Gastroesophageal sphincter (tissue), 4 donors: ENCODE data around the gene ITGA5. TPM values are rescaled to one million over a fixed set of nuclear protein-coding genes. Genes with fewer than 3 reads are reported as not detected.

ENCODE experiments used
- ATAC-seq: fragments of 150-250 bp; one replicate; pipeline ENCODE4 v1.9.1; 2016; ENCODE audit warnings: mild to moderate bottlenecking, moderate library complexity
- H3K27ac ChIP-seq, 4 donors: fragments of 200-600 bp; sonication (generic) in 3 of 4; 1 replicate in 3 of 4; 2 replicates in 1 of 4; pipeline ENCODE4 v1.5.1; 2016 to 2019
- H3K27me3 ChIP-seq: fragments of 200-600 bp; sonication (generic); one replicate; pipeline ENCODE4 v1.5.1; 2019
- H3K36me3 ChIP-seq, 2 donors: fragments of 200-600 bp; sonication (generic); one replicate each; pipeline ENCODE4 v1.5.1; 2019; ENCODE audit warnings: control low read depth in 1 of 2
- H3K4me1 ChIP-seq, 3 donors: fragments of 200-600 bp; sonication (generic); 1 replicate in 2 of 3; 2 replicates in 1 of 3; pipeline ENCODE4 v1.5.1; 2016 to 2019; ENCODE audit warnings: control low read depth in 2 of 3
- H3K4me3 ChIP-seq, 2 donors: fragments of 200-600 bp; sonication (generic); one replicate each; pipeline ENCODE4 v1.5.1; 2019; ENCODE audit warnings: mild to moderate bottlenecking in 1 of 2, moderate library complexity in 1 of 2
- H3K9me3 ChIP-seq, 3 donors: fragments of 200-600 bp; sonication (generic); one replicate each; pipeline ENCODE4 v1.5.1; 2017 to 2019; ENCODE audit warnings: control low read depth in 2 of 3
- CTCF ChIP-seq, 4 experiments: fragments of 200-600 bp in 2 of 4; fragments of 450-650 bp in 2 of 4; sonication (generic) in 1 of 4; IDR thresholded peaks; one replicate each; pipeline ENCODE4 v1.5.1; 2017 to 2019; ENCODE audit warnings: antibody characterized with exemption in 4 of 4, mild to moderate bottlenecking in 2 of 4, moderate library complexity in 2 of 4
- EP300 ChIP-seq: sonication (generic); formaldehyde crosslinking; IDR thresholded peaks from one replicate; pipeline ENCODE4 v1.6.1; 2017; ENCODE audit warnings: antibody characterized with exemption, mild to moderate bottlenecking
- POLR2A ChIP-seq, 2 donors: fragments of 450-650 bp; IDR thresholded peaks; one replicate each; pipeline ENCODE4 v1.6.1; 2017; ENCODE audit warnings: antibody characterized with exemption in 2 of 2, mild to moderate bottlenecking in 2 of 2, moderate library complexity in 1 of 2
- POLR2AphosphoS5 ChIP-seq: sonication (generic); formaldehyde crosslinking; IDR thresholded peaks from one replicate; pipeline ENCODE4 v1.6.1; 2017; ENCODE audit warnings: antibody characterized with exemption
- WGBS, 2 donors: methylation state at CpG; one replicate each; pipeline ENCODE4 v1.1.5; 2018; ENCODE audit warnings: low coverage in 1 of 2; 5-methylcytosine and 5-hydroxymethylcytosine counted together
- total RNA-seq, 4 donors: library from RNA; depleted of rRNA; stranded (reverse); fragments of >200 nt; gene quantifications; one replicate each; pipeline ENCODE4 v1.1.0, GENCODE V29; 2016

The ITGA5 gene
- total RNA-seq, 4 donors from 2014 or later: 141 to 908 (median 220) TPM

GRCh38 chr12:54363047-54363446 lies 56.0 kb downstream of the ITGA5 start:
- no peaks in the 10 kb centered on the region for H3K27me3 ChIP-seq
- TF ChIP-seq POLR2AphosphoS5 (no peak), EP300 (no peak), CTCF (IDR thresholded peaks at IDR 0.05) (no peak), POLR2A (IDR thresholded peaks at IDR 0.05) (no peak)
- no peak overlapping the region for H3K27ac ChIP-seq
- WGBS, 2 donors: no CpG with 5 or more reads among the region's 8 CpGs
- peaks cover 0 to 26% (median 4%) of the 10 kb centered on the region in 3 donors for H3K4me1 ChIP-seq
- no peak for ATAC-seq
- no peaks in the 10 kb centered on the region for H3K36me3 ChIP-seq
- no peaks in the 10 kb centered on the region for H3K9me3 ChIP-seq
- no peak overlapping the region for H3K4me3 ChIP-seq

- Histone ChIP-seq H3K27ac (peak overlapping the region in 3 of 4 donors; percentile 87 to 91 (median 89)), H3K4me1 (peaks cover 0 to 47% (median 3%) of the 10 kb centered on the region in 3 donors), H3K4me3 (no peak overlapping the region), H3K27me3 (no peaks in the 10 kb centered on the region), H3K9me3 (no peaks in the 10 kb centered on the region), H3K36me3 (no peaks in the 10 kb centered on the region)
- WGBS, 2 donors: 54 to 65% methylated on average over 15 to 16 of the region's 16 CpGs
- no peak for TF ChIP-seq EP300
- peak; percentile 62 to 89 (median 86) for TF ChIP-seq CTCF (IDR thresholded peaks at IDR 0.05)
- no peak for TF ChIP-seq POLR2A (IDR thresholded peaks at IDR 0.05)
- peak; percentile 23 for TF ChIP-seq POLR2AphosphoS5
- no peak for ATAC-seq
Measured at GRCh38 chr12:54360717-54361456, 58.2 kb downstream of the ITGA5 start.

GRCh38 chr12:54359762-54360351 lies 59.2 kb downstream of the ITGA5 start:
- Histone ChIP-seq H3K4me3 (peak overlapping the region; percentile 62 to 82), H3K36me3 (no peaks in the 10 kb centered on the region), H3K4me1 (peaks cover 0 to 54% (median 3%) of the 10 kb centered on the region in 3 donors), H3K27me3 (no peaks in the 10 kb centered on the region), H3K9me3 (no peaks in the 10 kb centered on the region), H3K27ac (peak overlapping the region; percentile 83 to 91 (median 88))
- 43 to 49% methylated on average over 8 to 9 of the region's 9 CpGs for WGBS, 2 donors
- no peak for ATAC-seq
- TF ChIP-seq POLR2A (IDR thresholded peaks at IDR 0.05) (peak in 1 of 2 donors; percentile 2), EP300 (no peak)

- Histone ChIP-seq H3K27me3 (no peaks in the 10 kb centered on the region), H3K36me3 (no peaks in the 10 kb centered on the region), H3K27ac (peak overlapping the region; percentile 83 to 91 (median 88)), H3K4me3 (peak overlapping the region; percentile 62 to 82), H3K9me3 (no peaks in the 10 kb centered on the region), H3K4me1 (peaks cover 0 to 54% (median 3%) of the 10 kb centered on the region in 3 donors)
- ATAC-seq: peak; percentile 98
- TF ChIP-seq CTCF (IDR thresholded peaks at IDR 0.05) (no peak), POLR2AphosphoS5 (peak; percentile 87), POLR2A (IDR thresholded peaks at IDR 0.05) (no peak)
- WGBS, 2 donors: 0% methylated on average over 17 to 29 of the region's 40 CpGs
Measured at GRCh38 chr12:54358945-54359761, 59.9 kb downstream of the ITGA5 start.

GRCh38 chr12:54358191-54358944 lies 60.7 kb downstream of the ITGA5 start:
- peak overlapping the region; percentile 62 to 82 for H3K4me3 ChIP-seq
- no peak for TF ChIP-seq CTCF (IDR thresholded peaks at IDR 0.05)
- no peak for TF ChIP-seq EP300
- no peak for TF ChIP-seq POLR2A (IDR thresholded peaks at IDR 0.05)
- TF ChIP-seq POLR2AphosphoS5: no peak
- peak overlapping the region; percentile 79 to 91 (median 88) for H3K27ac ChIP-seq
- no peak for ATAC-seq
- H3K27me3 ChIP-seq: no peaks in the 10 kb centered on the region
- 3 to 5% methylated on average over 11 to 15 of the region's 15 CpGs for WGBS, 2 donors
- no peaks in the 10 kb centered on the region for H3K36me3 ChIP-seq
- no peaks in the 10 kb centered on the region for H3K9me3 ChIP-seq
- H3K4me1 ChIP-seq: peaks cover 2 to 61% (median 6%) of the 10 kb centered on the region in 3 donors
